OCI-LY1 (cell line): ENCODE data around the gene UNC93A.

Experiments
- H2AFZ ChIP-seq: fragments of 200-600 bp; sonication (generic), shearing (Covaris generic); 2 replicates; pipeline ENCODE4 v1.6.0; 2014; ENCODE audit warnings: antibody characterized with exemption, mild to moderate bottlenecking, low read length
- H3F3A ChIP-seq: fragments of 200-600 bp; sonication (generic), shearing (Covaris generic); 2 replicates; pipeline ENCODE4 v1.6.0; 2014; ENCODE audit warnings: mild to moderate bottlenecking, antibody characterized with exemption, low read length, moderate library complexity; ENCODE audit not compliant: insufficient read depth
- H3K27ac ChIP-seq: fragments of 200-600 bp; sonication (generic); 2 replicates; pipeline ENCODE4 v1.5.1; 2014; ENCODE audit warnings: low read length, mixed run types, mild to moderate bottlenecking, low read depth; ENCODE audit not compliant: poor library complexity, severe bottlenecking
- H3K27me3 ChIP-seq: fragments of 200-600 bp; sonication (generic); 2 replicates; pipeline ENCODE4 v1.6.0; 2014; ENCODE audit warnings: antibody characterized with exemption, mild to moderate bottlenecking, low read length, moderate library complexity; ENCODE audit not compliant: insufficient read depth
- H3K36me3 ChIP-seq: fragments of 200-600 bp; sonication (generic); 2 replicates; pipeline ENCODE4 v1.6.1; 2014; ENCODE audit warnings: mild to moderate bottlenecking, antibody characterized with exemption, low read length, moderate library complexity, mixed read lengths; ENCODE audit not compliant: insufficient read depth
- H3K4me1 ChIP-seq: fragments of 200-600 bp; sonication (generic); 2 replicates; pipeline ENCODE4 v1.5.1; 2014; ENCODE audit warnings: mild to moderate bottlenecking, low read length, moderate library complexity; ENCODE audit not compliant: insufficient read depth, severe bottlenecking
- H3K4me2 ChIP-seq: fragments of 200-600 bp; sonication (generic), shearing (Covaris generic); 2 replicates; pipeline ENCODE4 v1.6.1; 2014; ENCODE audit warnings: low read length
- H3K4me3 ChIP-seq: fragments of 200-600 bp; sonication (generic); 2 replicates; pipeline ENCODE4 v1.5.1; 2014; ENCODE audit warnings: low read length, low read depth, mild to moderate bottlenecking, mixed read lengths; ENCODE audit not compliant: poor library complexity, severe bottlenecking
- H3K79me2 ChIP-seq: fragments of 200-600 bp; shearing (Covaris generic); 2 replicates; pipeline ENCODE4 v1.6.1; 2016; ENCODE audit warnings: mixed run types, low read length, mixed read lengths; ENCODE audit not compliant: insufficient read depth
- H3K9ac ChIP-seq: fragments of 200-600 bp; sonication (generic), shearing (Covaris generic); 2 replicates; pipeline ENCODE4 v1.6.1; 2014; ENCODE audit warnings: mild to moderate bottlenecking, low read length, mixed read lengths
- H3K9me2 ChIP-seq: fragments of 200-600 bp; sonication (generic), shearing (Covaris generic); 2 replicates; pipeline ENCODE4 v1.6.1; 2014; ENCODE audit warnings: low read depth, mild to moderate bottlenecking, low read length, mixed read lengths
- H3K9me3 ChIP-seq: fragments of 200-600 bp; shearing (Covaris generic); 2 replicates; pipeline ENCODE4 v1.6.1; 2014; ENCODE audit warnings: low read length, mixed read lengths
- H4K20me1 ChIP-seq: fragments of 200-600 bp; sonication (generic), shearing (Covaris generic); 2 replicates; pipeline ENCODE4 v1.6.0; 2016; ENCODE audit warnings: mild to moderate bottlenecking, low read length; ENCODE audit not compliant: insufficient read depth
- CTCF ChIP-seq: fragments of 200-600 bp; sonication (generic), shearing (Covaris generic); IDR thresholded peaks from 2 replicates; pipeline ENCODE4 v1.5.1; 2017; ENCODE audit warnings: mild to moderate bottlenecking, antibody characterized with exemption, low read length, moderate library complexity, mixed read lengths
- EZH2 ChIP-seq: fragments of 200-600 bp; sonication (generic), shearing (Covaris generic); IDR thresholded peaks from 2 replicates; pipeline ENCODE4 v1.8.0; 2017; ENCODE audit warnings: borderline replicate concordance, mixed run types, mild to moderate bottlenecking, antibody characterized with exemption, low read length, moderate library complexity, mixed read lengths

UNC93A gene

DNA sequence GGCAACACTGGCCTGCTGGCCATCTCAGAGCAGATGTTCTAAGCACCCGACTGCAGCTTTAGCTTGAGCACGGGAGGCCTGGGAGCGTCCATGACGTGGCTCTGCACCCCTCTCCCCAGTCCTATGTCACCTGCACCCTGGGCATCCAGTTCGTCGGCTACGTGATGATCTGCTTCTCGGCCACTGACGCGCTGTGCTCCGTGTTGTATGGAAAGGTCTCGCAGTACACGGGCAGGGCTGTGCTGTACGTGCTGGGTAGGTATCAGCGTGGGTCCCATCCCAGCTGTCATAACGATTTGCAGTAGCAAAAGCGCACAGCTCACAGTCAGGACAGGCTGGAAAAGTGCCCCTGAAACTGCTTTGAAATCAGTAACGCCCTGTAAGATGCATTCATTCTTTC lies 14.7 kb downstream of the UNC93A start:
- H3K27me3 ChIP-seq = no peaks in the 10 kb centered on the region; the same call in 1 of the 2 replicates
- no peak overlapping the region for H3K9ac ChIP-seq
- H2AFZ ChIP-seq = no peak overlapping the region
- H3K27ac ChIP-seq = no peak overlapping the region
- no peaks in the 10 kb centered on the region for H3F3A ChIP-seq
- H3K4me2 ChIP-seq = no peak overlapping the region
- TF ChIP-seq EZH2 = no peak
- no peak for TF ChIP-seq CTCF
- H3K9me3 ChIP-seq = no peaks in the 10 kb centered on the region
- H3K4me3 ChIP-seq = no peak overlapping the region
- no peaks in the 10 kb centered on the region for H4K20me1 ChIP-seq
- H3K36me3 ChIP-seq = no peaks in the 10 kb centered on the region
- H3K79me2 ChIP-seq = no peaks in the 10 kb centered on the region
- no peaks in the 10 kb centered on the region for H3K4me1 ChIP-seq
- no peaks in the 10 kb centered on the region for H3K9me2 ChIP-seq

GRCh38 chr6:167306401-167306998 lies 15.4 kb downstream of the UNC93A start:
- Histone ChIP-seq H3F3A (no peaks in the 10 kb centered on the region), H3K4me3 (no peak overlapping the region), H3K9me2 (no peaks in the 10 kb centered on the region), H3K27me3 (no peaks in the 10 kb centered on the region; the same call in 1 of the 2 replicates), H3K9ac (no peak overlapping the region), H3K9me3 (no peaks in the 10 kb centered on the region), H3K4me1 (no peaks in the 10 kb centered on the region), H3K4me2 (no peak overlapping the region), H2AFZ (no peak overlapping the region), H3K27ac (no peak overlapping the region), H3K36me3 (no peaks in the 10 kb centered on the region), H4K20me1 (no peaks in the 10 kb centered on the region), H3K79me2 (no peaks in the 10 kb centered on the region)
- TF ChIP-seq CTCF = no peak
- no peak for TF ChIP-seq EZH2

GRCh38 chr6:167307342-167307955 lies 16.3 kb downstream of the UNC93A start:
- no peaks in the 10 kb centered on the region for H3K9me3 ChIP-seq
- no peaks in the 10 kb centered on the region for H3K36me3 ChIP-seq
- no peak overlapping the region for H3K27ac ChIP-seq
- H4K20me1 ChIP-seq = no peaks in the 10 kb centered on the region
- no peak for TF ChIP-seq EZH2
- TF ChIP-seq CTCF = no peak
- H3K4me2 ChIP-seq = no peak overlapping the region
- no peaks in the 10 kb centered on the region for H3K4me1 ChIP-seq
- H2AFZ ChIP-seq = no peak overlapping the region
- no peaks in the 10 kb centered on the region for H3F3A ChIP-seq
- no peak overlapping the region for H3K4me3 ChIP-seq
- H3K79me2 ChIP-seq = no peaks in the 10 kb centered on the region
- no peak overlapping the region for H3K9ac ChIP-seq
- H3K27me3 ChIP-seq = no peaks in the 10 kb centered on the region; the same call in 1 of the 2 replicates
- H3K9me2 ChIP-seq = no peaks in the 10 kb centered on the region
